ENCODE measurements around the gene DDTL.

The DDTL gene

DNA sequence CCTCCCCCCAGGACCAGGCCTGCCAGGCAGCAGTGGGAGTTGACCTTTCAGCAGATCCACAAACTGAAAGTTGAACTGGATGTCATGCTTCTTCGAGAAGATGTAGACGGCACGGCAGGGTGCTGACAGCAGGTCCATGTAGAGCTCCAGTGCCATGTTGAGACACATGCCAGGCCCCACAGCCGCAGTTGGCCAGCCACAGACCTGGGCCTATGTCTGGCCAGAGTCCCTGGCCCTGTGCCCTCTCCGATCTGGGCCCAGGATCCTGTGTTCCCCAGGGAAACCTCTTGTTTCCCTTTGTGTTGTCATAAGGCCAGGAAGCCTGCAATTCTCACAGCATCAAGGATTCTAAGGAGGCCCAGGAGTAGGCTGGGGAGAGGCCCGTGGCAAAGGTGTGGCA is 38.5 kb downstream of the DDTL start, which contains the start of gene GSTT4:
GSTT4 (minus strand) TSS at position 253 of the 400 bp plus-strand sequence; CDS start at position 156, 97 bp downstream.
- DNase-seq (ENCODE audit: low read depth in 2 of 3, low spot score in 2 of 3), result no peak

DNA sequence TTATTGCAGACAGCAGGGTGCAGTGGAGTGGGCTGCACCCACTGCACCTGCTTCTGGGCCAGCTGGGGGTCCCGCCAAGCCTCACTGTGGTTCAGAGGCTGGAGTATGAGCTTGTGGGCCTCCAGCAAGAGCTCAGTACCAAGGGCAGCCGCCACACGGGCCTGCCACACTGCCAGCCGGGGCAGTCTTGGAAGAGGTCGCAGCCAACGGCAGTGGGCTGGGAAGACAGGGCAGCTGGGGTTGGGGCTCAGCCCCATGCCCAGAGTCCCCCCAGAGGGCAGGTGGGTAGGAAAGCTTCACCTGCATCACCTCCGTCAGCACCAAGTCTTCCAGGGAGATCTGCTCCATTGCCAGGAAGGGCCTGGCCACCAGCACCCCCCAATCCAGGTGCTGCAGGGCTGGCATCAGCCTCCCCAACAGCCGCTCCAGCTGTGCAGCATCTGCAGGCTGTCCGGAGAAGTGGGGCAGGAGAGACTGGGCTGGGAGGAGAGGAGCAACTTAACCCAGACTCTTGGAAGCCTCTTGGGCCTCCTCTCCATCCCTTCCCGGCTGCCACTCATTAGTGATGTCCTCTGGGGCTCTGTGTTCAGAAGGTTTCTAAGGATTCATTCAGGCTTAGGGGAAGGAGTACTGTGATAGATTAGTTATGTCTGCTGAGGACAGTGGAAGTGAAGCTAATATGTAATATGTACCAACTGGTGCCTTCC is 39.7 kb downstream of the DDTL start:
- no peak for DNase-seq (ENCODE audit: low read depth in 2 of 3, low spot score in 2 of 3)

- DNase-seq (ENCODE audit: low read depth in 2 of 3, low spot score in 2 of 3), result no peak
Observed at GRCh38 chr22:24006914-24007214, 40.2 kb downstream of the DDTL start.

DNA sequence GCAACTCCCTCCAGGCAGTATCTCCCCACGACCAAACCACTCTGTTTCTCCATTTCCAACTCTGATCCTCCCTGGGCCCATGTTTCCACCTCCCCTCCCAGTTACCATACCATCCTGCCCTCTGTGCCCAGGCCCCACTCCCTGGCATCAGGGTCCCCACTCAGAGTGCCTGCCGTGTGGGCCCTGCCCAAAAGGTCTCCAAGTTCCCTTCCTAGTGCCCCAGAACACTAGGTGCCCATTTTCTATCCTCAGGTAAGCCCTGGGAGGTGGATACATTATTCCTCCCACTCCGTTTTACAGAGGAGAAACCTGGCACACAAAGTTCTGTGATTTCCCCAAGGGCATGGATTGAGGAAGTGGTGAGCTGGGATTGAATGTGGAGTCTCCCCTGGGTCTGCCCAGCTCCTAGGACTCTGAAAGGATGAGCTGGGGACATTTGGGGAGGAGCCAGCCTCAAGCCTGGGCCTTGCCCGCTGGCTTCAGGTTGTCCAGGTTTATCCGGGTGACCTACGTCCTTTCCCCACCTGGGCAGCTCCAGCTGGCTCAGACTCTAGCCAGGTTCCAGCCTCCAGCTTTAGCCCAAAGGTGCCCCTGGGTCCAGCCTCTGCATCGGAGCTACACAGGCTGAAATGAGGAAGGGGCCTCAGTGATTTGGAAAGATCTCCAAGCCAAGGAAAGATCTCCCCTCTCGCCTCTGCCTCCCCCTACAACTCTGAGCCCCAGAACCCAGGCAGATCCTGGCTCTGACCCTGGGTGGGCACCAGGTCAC is 40.7 kb downstream of the DDTL start:
- DNase-seq (ENCODE audit: low read depth in 2 of 3, low spot score in 2 of 3), result no peak

DNA sequence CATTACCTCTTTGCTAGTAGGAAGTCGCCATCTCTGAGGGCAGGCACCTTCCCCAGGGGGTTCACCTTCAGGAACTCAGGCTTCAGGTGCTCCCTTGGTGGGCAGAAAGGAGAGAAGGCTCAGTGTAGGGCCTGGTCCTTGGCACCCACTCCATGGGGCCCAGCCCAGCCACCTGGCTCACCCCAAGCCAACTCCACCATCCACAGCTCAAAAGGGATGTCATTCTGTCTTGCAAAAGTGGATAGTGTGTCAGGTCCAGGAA is 41.3 kb downstream of the DDTL start:
- DNase-seq (ENCODE audit: low read depth in 2 of 3, low spot score in 2 of 3), result no peak

- DNase-seq (ENCODE audit: low read depth in 2 of 3, low spot score in 2 of 3), result no peak
Observed at GRCh38 chr22:24008381-24009226, 41.9 kb downstream of the DDTL start.

GRCh38 chr22:24009227-24010017 is 42.7 kb downstream of the DDTL start:
- no peak for DNase-seq (ENCODE audit: low read depth in 2 of 3, low spot score in 2 of 3)

GRCh38 chr22:24010018-24010391 is 43.3 kb downstream of the DDTL start:
- DNase-seq (ENCODE audit: low read depth in 2 of 3, low spot score in 2 of 3), result no peak

GRCh38 chr22:24011735-24012068 is 45.0 kb downstream of the DDTL start:
- no peak for DNase-seq (ENCODE audit: low read depth in 2 of 3, low spot score in 2 of 3)

DNA sequence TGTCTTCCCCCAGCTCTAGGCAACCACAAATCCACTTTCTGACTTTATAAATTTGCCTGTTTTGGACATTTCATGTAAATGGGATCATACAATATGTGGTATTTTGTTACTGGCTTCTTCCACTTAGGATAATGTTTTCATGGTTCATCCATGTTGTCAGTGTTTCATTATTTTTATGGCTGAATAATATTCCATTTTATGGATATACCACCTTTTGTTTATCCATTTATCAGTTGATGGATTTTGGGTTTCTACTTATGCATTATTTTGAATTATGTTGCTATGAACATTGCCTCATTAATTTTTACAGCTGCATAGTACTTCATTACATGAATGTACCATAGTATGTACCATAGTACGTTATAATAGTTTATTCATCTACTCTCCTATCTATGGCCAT is 49.5 kb downstream of the DDTL start:
- no peak for DNase-seq (ENCODE audit: low read depth in 2 of 3, low spot score in 2 of 3)

DNA sequence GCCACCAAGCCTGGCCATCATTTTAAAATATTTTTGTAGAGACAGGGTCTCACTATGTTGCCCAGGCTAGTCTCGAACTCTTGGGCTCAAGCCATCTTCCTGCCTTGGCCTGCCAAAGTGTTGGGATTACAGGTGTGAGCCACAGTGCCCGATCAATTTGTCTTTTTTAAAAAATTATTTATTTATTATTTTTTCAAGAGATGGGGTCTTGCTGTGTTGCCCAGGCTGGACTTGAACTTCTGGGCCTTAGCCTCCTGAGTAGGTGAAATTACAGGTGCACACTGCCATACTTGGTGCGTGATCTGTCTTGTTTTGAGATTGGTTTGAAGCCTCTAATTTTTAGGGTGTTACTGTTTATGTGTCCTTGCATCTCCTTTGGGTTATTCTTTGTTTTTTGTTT is 54.6 kb downstream of the DDTL start:
- DNase-seq (ENCODE audit: low read depth in 2 of 3, low spot score in 2 of 3), result no peak

Data from activated CD8-positive, alpha-beta memory T cell treated with anti-CD3 and anti-CD28 coated beads for 48 hours (primary cell).